Liver (tissue), 3 donors: ENCODE data around the gene CACNA1A.

Experiments
- RAD21 ChIP-seq, 2 donors: IDR thresholded peaks; 2 replicates each; pipeline ENCODE4 v1.6.1; 2016; ENCODE audit warnings: antibody characterized with exemption in 2 of 2, mild to moderate bottlenecking in 2 of 2
- TAF1 ChIP-seq: conservative IDR thresholded peaks from 2 replicates; pipeline ENCODE4 v1.6.1; 2016; ENCODE audit warnings: antibody characterized with exemption, mild to moderate bottlenecking
- TF ChIP-seq, protein P1 (sequence below): fragments of 150-350 bp; IDR thresholded peaks from 2 replicates; pipeline ENCODE4 v1.5.1; 2017; ENCODE audit warnings: improper control_type of control experiment, low read depth, low read length; ENCODE audit not compliant: missing input control
- donor health status: healthy.
- donor health status: healthy.

DNA sequence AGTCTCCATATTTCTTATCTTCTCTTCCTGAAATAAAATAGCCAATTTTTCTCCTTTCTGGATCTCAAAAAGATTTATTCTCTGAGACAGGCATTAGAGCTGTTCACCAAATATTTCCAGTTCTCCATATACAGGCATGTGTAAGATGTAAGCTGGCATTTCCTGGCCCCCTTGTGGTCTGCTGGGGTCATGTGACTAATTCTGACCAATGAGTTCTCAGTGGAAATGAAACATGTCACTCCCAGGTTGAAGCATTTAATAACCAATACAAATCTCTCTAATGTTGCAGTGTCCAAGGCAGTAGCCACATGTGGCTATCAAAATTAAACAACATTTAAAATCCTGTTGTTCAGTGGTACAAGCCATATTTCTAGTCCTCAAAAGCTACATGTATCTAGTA is 14.8 kb upstream of the CACNA1A start:
- TF ChIP-seq RAD21 (IDR thresholded peaks at IDR 0.05) (no peak), TAF1 (no peak)
- TF ChIP-seq, protein P1, sequence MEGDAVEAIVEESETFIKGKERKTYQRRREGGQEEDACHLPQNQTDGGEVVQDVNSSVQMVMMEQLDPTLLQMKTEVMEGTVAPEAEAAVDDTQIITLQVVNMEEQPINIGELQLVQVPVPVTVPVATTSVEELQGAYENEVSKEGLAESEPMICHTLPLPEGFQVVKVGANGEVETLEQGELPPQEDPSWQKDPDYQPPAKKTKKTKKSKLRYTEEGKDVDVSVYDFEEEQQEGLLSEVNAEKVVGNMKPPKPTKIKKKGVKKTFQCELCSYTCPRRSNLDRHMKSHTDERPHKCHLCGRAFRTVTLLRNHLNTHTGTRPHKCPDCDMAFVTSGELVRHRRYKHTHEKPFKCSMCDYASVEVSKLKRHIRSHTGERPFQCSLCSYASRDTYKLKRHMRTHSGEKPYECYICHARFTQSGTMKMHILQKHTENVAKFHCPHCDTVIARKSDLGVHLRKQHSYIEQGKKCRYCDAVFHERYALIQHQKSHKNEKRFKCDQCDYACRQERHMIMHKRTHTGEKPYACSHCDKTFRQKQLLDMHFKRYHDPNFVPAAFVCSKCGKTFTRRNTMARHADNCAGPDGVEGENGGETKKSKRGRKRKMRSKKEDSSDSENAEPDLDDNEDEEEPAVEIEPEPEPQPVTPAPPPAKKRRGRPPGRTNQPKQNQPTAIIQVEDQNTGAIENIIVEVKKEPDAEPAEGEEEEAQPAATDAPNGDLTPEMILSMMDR: no peak
